HG02571 (cell line): ENCODE data around the gene RIOK3.
"Not testable (repeated sequence)": the region's sequence is repeated elsewhere in the genome, so short reads cannot be mapped to it uniquely, and the experiment has no call there.

Experiments used
- ATAC-seq: cut with Tn5 transposase; IDR thresholded peaks from one replicate; pipeline ENCODE4 v1.9.1; 2021; ENCODE audit warnings: mild to moderate bottlenecking, moderate library complexity; ENCODE audit not compliant: unreplicated experiment

Gene RIOK3

GRCh38 chr18:23452728-23453679, at the start of gene RIOK3:
Gene RIOK3, plus strand, starts transcription at chr18:23453287. Its CDS starts 153 bp downstream, at chr18:23453440.
- ATAC-seq = peak; percentile 97

GRCh38 chr18:23403310-23403709, 49.8 kb upstream of the RIOK3 start:
- no peak for ATAC-seq

GRCh38 chr18:23405636-23406035, 47.5 kb upstream of the RIOK3 start:
- ATAC-seq = no peak

GRCh38 chr18:23406271-23406787, 46.8 kb upstream of the RIOK3 start:
- no peak for ATAC-seq

- no peak for ATAC-seq
Observed at GRCh38 chr18:23412351-23412964, 40.6 kb upstream of the RIOK3 start.

- ATAC-seq = no peak
Observed at GRCh38 chr18:23415515-23415914, 37.6 kb upstream of the RIOK3 start.

GRCh38 chr18:23416298-23416697, 36.8 kb upstream of the RIOK3 start:
- no peak for ATAC-seq

GRCh38 chr18:23421277-23421676, 31.8 kb upstream of the RIOK3 start:
- no peak for ATAC-seq

GRCh38 chr18:23422751-23423418, 30.2 kb upstream of the RIOK3 start:
- peak; percentile 84 for ATAC-seq

GRCh38 chr18:23424616-23425015, 28.5 kb upstream of the RIOK3 start:
- ATAC-seq = no peak

GRCh38 chr18:23428821-23429220, 24.3 kb upstream of the RIOK3 start:
- ATAC-seq = no peak

- not testable (repeated sequence) for ATAC-seq
Observed at GRCh38 chr18:23429538-23429937, 23.5 kb upstream of the RIOK3 start.

- no peak for ATAC-seq
Observed at GRCh38 chr18:23433360-23433759, 19.7 kb upstream of the RIOK3 start.

GRCh38 chr18:23437357-23438045, 15.6 kb upstream of the RIOK3 start:
- ATAC-seq = peak; percentile 96

GRCh38 chr18:23438046-23438377, 15.1 kb upstream of the RIOK3 start:
- ATAC-seq = no peak

GRCh38 chr18:23438608-23439366, 14.3 kb upstream of the RIOK3 start:
- ATAC-seq = no peak

GRCh38 chr18:23440131-23440530, 13.0 kb upstream of the RIOK3 start:
- ATAC-seq = no peak

- ATAC-seq = no peak
Observed at GRCh38 chr18:23442958-23443357, 10.1 kb upstream of the RIOK3 start.

- ATAC-seq = no peak
Observed at GRCh38 chr18:23448291-23448690, 4.8 kb upstream of the RIOK3 start.

GRCh38 chr18:23450022-23450421, 3.1 kb upstream of the RIOK3 start:
- no peak for ATAC-seq
